ENCODE data around the gene METTL24.

Gene METTL24

DNA sequence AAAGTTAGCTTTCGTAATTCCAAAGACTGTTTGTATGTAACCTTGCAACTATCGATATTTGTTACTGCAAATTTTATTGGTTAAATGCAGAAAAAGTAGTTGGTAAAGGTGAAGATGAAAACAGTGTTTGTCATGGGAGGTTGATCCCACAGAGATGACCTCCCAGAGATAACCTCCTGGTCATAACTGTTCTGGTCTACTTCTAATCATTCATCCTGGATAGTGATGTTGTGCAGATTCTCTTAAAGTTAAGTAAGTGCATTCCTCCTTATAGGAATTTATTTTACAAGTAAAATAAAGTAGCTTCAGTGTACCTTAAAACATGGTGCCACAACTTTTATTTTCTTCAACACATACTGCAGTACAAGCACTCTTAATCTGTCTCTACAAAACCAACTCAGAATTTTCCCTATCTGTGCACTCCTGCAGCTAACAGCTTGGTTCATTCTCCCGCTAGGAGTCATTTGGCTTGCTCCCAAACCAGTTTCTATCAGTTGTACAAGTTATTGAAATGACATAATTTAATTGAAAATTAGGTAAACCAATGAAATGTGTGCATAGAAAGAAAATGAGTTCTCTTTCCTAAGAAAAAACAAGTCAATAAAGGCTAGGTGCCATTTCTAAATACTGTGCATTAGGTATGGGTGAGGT lies 19.2 kb downstream of the METTL24 start:
- no peak for DNase-seq (ENCODE audit: low read depth)
- TF ChIP-seq, protein P1, sequence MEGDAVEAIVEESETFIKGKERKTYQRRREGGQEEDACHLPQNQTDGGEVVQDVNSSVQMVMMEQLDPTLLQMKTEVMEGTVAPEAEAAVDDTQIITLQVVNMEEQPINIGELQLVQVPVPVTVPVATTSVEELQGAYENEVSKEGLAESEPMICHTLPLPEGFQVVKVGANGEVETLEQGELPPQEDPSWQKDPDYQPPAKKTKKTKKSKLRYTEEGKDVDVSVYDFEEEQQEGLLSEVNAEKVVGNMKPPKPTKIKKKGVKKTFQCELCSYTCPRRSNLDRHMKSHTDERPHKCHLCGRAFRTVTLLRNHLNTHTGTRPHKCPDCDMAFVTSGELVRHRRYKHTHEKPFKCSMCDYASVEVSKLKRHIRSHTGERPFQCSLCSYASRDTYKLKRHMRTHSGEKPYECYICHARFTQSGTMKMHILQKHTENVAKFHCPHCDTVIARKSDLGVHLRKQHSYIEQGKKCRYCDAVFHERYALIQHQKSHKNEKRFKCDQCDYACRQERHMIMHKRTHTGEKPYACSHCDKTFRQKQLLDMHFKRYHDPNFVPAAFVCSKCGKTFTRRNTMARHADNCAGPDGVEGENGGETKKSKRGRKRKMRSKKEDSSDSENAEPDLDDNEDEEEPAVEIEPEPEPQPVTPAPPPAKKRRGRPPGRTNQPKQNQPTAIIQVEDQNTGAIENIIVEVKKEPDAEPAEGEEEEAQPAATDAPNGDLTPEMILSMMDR (conservative IDR thresholded peaks at IDR 0.05; ENCODE audit: low read depth, low read length), result no peak
- no peak overlapping the region for H3K4me3 ChIP-seq (ENCODE audit: low read length)

DNA sequence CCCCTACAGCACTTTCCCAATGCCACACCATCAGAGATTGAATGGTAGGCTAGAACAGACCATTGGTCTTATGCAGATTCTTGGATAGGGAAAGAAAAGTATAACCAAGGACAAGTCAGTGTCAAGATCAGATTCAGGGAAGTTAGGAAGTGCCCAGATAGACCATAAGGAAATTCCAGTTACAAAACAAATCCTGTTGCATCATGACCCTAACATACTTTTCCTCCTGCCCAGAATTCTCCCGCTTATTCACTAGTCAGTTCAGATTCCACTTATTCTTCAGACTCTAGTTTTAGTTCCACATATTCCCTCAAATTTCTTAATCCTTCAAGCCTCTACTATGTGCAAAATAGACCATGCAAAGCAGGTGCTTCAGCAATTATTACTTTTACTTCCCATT lies 20.7 kb downstream of the METTL24 start:
- TF ChIP-seq, protein P1 (conservative IDR thresholded peaks at IDR 0.05; ENCODE audit: low read depth, low read length), result no peak

DNA sequence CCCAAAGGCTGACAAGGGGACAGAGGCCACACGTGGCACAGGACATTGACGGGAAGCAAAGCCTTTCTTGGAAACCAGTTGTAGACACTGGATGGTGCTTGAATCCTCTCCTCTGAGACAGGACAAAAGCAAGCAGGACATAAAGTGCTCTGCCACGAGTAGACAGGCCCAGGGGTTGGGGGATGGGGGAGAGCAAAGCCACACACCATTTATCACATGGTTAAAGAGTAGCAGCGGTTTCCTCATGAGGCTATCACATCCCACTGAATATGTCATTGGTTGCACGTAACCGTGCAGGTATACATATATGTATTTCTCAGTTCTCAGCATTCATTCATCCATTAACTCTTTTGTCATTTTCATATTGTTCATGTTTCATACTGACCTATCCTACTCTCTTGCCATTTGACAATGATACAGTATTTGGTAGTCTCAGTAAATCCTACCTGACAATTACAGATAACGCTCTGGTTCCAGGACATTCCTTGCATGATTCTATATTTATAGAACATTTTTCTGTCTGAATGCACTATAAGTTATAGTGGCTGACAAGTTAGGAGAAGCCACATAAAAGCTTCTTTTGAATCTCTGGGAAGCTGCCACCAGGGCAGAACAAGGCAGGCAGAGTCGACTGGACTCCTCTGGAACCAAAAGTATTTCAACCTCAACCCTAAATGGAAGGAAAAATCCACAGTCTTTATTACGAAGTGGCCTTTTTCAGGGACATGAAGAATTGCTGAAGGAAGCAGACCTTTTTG lies 23.5 kb downstream of the METTL24 start:
- DNase-seq (ENCODE audit: low read depth), result no peak
- TF ChIP-seq, protein P1 (conservative IDR thresholded peaks at IDR 0.05; ENCODE audit: low read depth, low read length), result no peak
- no peak overlapping the region for H3K4me3 ChIP-seq (ENCODE audit: low read length)

More for the DNA sequence above, 20.7 kb downstream of the METTL24 start:
- no peak overlapping the region for H3K4me3 ChIP-seq (ENCODE audit: low read length)
- DNase-seq (ENCODE audit: low read depth), result no peak

- H3K4me3 ChIP-seq (ENCODE audit: low read length), result no peak overlapping the region
- DNase-seq (ENCODE audit: low read depth), result no peak
- TF ChIP-seq, protein P1 (conservative IDR thresholded peaks at IDR 0.05; ENCODE audit: low read depth, low read length), result no peak
Observed at GRCh38 chr6:110332281-110332680, 25.9 kb downstream of the METTL24 start.

GRCh38 chr6:110331816-110332215 lies 26.3 kb downstream of the METTL24 start:
- TF ChIP-seq, protein P1 (conservative IDR thresholded peaks at IDR 0.05; ENCODE audit: low read depth, low read length), result no peak
- DNase-seq (ENCODE audit: low read depth), result no peak
- H3K4me3 ChIP-seq (ENCODE audit: low read length), result no peak overlapping the region

GRCh38 chr6:110331390-110331789 lies 26.8 kb downstream of the METTL24 start:
- TF ChIP-seq, protein P1 (conservative IDR thresholded peaks at IDR 0.05; ENCODE audit: low read depth, low read length), result no peak
- H3K4me3 ChIP-seq (ENCODE audit: low read length), result no peak overlapping the region
- DNase-seq (ENCODE audit: low read depth), result no peak
